ENCODE results near the gene CEP85. TPM values are rescaled to one million over a fixed set of nuclear protein-coding genes. Genes with fewer than 3 reads are reported as not detected.

Gene CEP85
- total and polyA plus RNA-seq, 2 of the 13 experiments (the other 11 are each of a cell fraction or from before 2014, with no cell fraction given) = 16.1 to 26.7 TPM

DNA sequence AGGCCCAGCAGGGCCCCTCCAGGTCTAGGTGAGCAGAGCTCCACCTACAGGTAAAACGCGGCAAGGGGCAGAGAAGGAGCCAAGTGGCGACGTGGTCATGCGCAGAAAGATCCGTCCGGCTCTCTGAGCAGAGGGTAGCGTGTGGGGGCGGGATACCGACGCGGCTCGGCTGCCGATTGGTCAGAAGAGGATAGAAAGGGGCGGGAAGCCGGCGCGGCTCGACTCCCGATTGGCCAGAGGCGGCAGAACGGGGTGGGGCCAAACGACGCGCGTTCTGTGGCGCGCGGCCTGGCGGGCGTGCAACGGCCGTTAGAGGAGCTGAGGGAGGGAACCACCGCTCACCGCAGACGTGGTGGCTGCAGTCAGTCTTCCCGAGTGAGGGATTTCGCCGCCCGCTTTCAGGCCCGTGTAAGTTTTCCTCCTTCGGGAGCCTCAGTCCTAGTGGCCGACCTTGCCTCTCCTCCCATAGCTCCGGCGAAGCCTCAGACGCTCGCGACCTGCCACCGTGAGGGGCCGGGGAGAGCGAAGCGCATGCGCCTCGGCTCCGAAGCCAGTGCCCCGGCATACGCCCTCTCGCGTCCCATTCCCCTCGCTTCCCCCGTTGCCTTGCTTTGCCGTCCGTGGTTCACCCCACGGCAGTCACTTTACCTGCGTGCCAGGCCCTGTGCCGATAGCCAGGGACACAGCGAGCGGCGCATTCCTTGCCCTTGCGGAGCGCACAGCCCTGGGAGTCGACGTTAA lies at the start of gene CEP85 (continued):
- TF ChIP-seq, protein P1, sequence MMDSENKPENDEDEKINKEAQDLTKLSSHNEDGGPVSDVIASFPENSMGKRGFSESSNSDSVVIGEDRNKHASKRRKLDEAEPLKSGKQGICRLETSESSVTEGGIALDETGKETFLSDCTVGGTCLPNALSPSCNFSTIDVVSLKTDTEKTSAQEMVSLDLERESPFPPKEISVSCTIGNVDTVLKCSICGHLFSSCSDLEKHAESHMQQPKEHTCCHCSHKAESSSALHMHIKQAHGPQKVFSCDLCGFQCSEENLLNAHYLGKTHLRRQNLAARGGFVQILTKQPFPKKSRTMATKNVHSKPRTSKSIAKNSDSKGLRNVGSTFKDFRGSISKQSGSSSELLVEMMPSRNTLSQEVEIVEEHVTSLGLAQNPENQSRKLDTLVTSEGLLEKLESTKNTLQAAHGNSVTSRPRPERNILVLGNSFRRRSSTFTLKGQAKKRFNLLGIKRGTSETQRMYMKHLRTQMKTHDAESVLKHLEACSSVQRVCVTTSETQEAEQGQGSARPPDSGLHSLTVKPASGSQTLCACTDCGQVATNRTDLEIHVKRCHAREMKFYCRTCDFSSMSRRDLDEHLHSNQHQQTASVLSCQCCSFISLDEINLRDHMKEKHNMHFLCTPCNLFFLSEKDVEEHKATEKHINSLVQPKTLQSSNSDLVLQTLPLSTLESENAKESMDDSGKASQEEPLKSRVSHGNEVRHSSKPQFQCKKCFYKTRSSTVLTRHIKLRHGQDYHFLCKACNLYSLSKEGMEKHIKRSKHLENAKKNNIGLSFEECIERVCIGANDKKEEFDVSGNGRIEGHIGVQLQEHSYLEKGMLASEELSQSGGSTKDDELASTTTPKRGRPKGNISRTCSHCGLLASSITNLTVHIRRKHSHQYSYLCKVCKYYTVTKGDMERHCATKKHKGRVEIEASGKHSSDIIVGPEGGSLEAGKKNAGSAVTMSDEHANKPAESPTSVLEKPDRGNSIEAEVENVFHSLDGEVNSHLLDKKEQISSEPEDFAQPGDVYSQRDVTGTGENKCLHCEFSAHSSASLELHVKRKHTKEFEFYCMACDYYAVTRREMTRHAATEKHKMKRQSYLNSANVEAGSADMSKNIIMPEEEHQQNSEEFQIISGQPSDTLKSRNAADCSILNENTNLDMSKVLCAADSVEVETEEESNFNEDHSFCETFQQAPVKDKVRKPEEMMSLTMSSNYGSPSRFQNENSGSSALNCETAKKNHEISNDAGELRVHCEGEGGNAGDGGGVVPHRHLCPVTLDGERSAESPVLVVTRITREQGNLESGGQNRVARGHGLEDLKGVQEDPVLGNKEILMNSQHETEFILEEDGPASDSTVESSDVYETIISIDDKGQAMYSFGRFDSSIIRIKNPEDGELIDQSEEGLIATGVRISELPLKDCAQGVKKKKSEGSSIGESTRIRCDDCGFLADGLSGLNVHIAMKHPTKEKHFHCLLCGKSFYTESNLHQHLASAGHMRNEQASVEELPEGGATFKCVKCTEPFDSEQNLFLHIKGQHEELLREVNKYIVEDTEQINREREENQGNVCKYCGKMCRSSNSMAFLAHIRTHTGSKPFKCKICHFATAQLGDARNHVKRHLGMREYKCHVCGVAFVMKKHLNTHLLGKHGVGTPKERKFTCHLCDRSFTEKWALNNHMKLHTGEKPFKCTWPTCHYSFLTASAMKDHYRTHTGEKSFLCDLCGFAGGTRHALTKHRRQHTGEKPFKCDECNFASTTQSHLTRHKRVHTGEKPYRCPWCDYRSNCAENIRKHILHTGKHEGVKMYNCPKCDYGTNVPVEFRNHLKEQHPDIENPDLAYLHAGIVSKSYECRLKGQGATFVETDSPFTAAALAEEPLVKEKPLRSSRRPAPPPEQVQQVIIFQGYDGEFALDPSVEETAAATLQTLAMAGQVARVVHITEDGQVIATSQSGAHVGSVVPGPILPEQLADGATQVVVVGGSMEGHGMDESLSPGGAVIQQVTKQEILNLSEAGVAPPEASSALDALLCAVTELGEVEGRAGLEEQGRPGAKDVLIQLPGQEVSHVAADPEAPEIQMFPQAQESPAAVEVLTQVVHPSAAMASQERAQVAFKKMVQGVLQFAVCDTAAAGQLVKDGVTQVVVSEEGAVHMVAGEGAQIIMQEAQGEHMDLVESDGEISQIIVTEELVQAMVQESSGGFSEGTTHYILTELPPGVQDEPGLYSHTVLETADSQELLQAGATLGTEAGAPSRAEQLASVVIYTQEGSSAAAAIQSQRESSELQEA (CRISPR knock-in tag; IDR thresholded peaks at IDR 0.05; ENCODE audit: not compliant biosample characterization) = no peak
- TF ChIP-seq IRX3 (CRISPR knock-in tag; IDR thresholded peaks at IDR 0.05; ENCODE audit: borderline replicate concordance, low read depth) (no peak), NFE2L1 (CRISPR knock-in tag; IDR thresholded peaks at IDR 0.05; ENCODE audit: borderline replicate concordance) (no peak), SRSF9 (IDR thresholded peaks at IDR 0.05; ENCODE audit: borderline replicate concordance, insufficient read depth, low read depth, low read length, poor library complexity, severe bottlenecking) (no peak), NPAS2 (CRISPR knock-in tag; IDR thresholded peaks at IDR 0.05; ENCODE audit: borderline replicate concordance) (no peak), CBX1 (IDR thresholded peaks at IDR 0.05; ENCODE audit: low read depth) (no peak)
- TF ChIP-seq, protein P2, sequence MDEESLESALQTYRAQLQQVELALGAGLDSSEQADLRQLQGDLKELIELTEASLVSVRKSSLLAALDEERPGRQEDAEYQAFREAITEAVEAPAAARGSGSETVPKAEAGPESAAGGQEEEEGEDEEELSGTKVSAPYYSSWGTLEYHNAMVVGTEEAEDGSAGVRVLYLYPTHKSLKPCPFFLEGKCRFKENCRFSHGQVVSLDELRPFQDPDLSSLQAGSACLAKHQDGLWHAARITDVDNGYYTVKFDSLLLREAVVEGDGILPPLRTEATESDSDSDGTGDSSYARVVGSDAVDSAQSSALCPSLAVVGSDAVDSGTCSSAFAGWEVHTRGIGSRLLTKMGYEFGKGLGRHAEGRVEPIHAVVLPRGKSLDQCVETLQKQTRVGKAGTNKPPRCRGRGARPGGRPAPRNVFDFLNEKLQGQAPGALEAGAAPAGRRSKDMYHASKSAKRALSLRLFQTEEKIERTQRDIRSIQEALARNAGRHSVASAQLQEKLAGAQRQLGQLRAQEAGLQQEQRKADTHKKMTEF (CRISPR knock-in tag; IDR thresholded peaks at IDR 0.05) = 0 out of 2 replicates have a peak, but pooled peaks have one; percentile 12
- TF ChIP-seq, protein P3, sequence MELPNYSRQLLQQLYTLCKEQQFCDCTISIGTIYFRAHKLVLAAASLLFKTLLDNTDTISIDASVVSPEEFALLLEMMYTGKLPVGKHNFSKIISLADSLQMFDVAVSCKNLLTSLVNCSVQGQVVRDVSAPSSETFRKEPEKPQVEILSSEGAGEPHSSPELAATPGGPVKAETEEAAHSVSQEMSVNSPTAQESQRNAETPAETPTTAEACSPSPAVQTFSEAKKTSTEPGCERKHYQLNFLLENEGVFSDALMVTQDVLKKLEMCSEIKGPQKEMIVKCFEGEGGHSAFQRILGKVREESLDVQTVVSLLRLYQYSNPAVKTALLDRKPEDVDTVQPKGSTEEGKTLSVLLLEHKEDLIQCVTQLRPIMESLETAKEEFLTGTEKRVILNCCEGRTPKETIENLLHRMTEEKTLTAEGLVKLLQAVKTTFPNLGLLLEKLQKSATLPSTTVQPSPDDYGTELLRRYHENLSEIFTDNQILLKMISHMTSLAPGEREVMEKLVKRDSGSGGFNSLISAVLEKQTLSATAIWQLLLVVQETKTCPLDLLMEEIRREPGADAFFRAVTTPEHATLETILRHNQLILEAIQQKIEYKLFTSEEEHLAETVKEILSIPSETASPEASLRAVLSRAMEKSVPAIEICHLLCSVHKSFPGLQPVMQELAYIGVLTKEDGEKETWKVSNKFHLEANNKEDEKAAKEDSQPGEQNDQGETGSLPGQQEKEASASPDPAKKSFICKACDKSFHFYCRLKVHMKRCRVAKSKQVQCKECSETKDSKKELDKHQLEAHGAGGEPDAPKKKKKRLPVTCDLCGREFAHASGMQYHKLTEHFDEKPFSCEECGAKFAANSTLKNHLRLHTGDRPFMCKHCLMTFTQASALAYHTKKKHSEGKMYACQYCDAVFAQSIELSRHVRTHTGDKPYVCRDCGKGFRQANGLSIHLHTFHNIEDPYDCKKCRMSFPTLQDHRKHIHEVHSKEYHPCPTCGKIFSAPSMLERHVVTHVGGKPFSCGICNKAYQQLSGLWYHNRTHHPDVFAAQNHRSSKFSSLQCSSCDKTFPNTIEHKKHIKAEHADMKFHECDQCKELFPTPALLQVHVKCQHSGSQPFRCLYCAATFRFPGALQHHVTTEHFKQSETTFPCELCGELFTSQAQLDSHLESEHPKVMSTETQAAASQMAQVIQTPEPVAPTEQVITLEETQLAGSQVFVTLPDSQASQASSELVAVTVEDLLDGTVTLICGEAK (IDR thresholded peaks at IDR 0.05) = no peak
- TF ChIP-seq, protein P3 (CRISPR knock-in tag; IDR thresholded peaks at IDR 0.05) = peak; percentile 79; the same call in 1 of the 2 replicates

Data from HepG2 (cell line).